AG08396 (cell line): ENCODE data around the gene ASGR2.
"Not testable (repeated sequence)": the region's sequence is repeated elsewhere in the genome, so short reads cannot be mapped to it uniquely, and the experiment has no call there.

Source experiments
- DNase-seq: peaks from one replicate; pipeline ENCODE4 v3.0.0; 2012; ENCODE audit warnings: low spot score, mixed read lengths

ASGR2 gene

DNA sequence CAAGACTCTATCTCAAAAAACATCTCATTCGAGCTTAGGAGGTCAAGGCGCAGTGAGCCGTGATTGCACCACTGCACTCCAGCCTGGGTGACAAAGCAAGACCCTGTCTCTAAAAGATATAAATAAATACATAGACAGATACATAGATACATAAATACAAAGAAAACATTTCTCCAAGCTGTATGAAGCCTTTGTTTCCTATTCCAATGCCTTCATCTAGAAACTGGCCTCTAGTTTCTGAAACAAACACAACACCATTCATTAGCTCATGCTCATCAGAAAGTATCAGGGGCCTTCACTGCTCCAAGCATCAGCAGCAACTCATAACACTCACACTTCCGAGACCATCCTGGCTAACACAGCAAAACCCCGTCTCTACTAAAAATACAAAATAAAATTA lies 10.3 kb upstream of the ASGR2 start:
- DNase-seq: no peak

DNA sequence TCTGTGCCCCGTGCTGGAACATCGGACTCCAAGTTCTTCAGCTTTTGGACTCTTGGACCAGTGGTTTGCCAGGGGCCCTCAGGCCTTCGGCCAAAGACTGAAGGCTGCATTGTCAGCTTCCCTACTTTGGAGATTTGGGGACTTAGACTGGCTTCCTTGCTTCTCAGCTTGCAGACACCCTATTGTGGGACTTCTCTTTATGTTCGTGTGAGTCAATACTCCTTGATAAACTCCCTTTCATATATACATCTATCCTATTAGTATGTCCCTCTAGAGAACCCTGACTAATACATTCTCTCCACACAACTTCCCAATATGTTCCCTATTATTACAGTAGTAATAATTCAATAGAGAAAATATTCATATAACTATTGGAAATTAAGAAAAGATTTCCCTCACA lies 9.2 kb upstream of the ASGR2 start:
- no peak for DNase-seq

DNA sequence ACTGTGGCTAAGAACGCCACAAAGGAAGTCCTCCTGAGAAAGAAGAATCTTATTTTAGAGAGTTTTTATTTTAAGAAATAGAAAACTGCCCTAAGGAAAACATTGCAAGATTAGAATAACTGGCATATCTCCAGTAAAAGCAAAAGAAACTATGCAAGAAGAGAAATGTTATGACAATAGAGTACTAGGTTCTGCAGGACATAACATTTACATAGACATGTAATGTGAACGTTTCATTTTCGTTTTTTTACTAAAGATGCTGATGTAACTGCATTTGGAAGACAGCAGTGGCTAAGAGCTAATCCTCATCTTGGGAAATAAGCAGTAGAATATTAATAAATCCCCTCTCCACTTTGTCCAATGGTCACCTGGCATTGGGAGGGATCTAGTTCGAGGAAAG lies 7.8 kb upstream of the ASGR2 start:
- no peak for DNase-seq

DNA sequence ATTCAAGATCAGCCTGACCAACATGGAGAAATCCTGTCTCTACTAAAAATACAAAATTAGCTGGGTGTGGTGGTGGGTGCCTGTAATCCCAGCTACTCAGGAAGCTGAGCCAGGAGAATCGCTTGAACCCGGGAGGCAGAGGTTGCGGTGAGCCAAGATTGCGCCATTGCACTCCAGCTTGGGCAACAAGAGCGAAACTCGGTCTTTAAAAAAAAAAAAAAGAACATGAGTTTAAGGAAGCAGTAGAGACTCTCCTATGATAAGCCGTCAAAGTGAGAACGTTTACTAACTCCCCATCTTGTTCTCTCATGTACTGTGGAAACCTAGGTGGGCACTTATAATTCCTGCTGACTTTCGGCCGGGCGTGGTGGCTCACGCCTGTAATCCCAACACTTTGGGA lies 6.0 kb upstream of the ASGR2 start:
- DNase-seq: not testable (repeated sequence)

GRCh38 chr17:7120123-7120522 lies 5.5 kb upstream of the ASGR2 start:
- DNase-seq: no peak

DNA sequence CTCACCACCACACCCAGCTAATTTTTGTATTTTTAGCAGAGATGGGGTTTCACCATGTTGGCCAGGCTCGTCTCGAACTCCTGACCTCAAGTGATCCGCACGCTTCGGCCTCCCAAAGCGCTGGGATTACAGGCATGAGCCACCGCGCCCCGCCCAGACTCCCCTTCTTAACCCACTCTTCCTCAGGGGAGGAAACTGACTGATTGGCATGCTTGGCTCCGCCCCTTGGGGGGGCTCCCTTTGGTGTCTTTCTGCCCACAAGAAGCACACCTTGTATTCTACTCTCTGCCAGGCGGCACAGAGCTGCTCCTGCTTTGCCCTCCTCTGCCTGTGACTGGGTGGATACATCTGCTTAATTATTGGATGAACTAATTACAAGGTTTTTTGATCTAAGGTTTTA lies 4.7 kb upstream of the ASGR2 start:
- DNase-seq: no peak

- no peak for DNase-seq
These were observed 423 bp upstream of the ASGR2 start for GRCh38 chr17:7114875-7115614.

GRCh38 chr17:7113273-7114071 lies 1.1 kb downstream of the ASGR2 start:
- DNase-seq: no peak

GRCh38 chr17:7112510-7113108 lies 2.0 kb downstream of the ASGR2 start:
- no peak for DNase-seq

- no peak for DNase-seq
These were observed 2.7 kb downstream of the ASGR2 start for GRCh38 chr17:7111784-7112509.

DNA sequence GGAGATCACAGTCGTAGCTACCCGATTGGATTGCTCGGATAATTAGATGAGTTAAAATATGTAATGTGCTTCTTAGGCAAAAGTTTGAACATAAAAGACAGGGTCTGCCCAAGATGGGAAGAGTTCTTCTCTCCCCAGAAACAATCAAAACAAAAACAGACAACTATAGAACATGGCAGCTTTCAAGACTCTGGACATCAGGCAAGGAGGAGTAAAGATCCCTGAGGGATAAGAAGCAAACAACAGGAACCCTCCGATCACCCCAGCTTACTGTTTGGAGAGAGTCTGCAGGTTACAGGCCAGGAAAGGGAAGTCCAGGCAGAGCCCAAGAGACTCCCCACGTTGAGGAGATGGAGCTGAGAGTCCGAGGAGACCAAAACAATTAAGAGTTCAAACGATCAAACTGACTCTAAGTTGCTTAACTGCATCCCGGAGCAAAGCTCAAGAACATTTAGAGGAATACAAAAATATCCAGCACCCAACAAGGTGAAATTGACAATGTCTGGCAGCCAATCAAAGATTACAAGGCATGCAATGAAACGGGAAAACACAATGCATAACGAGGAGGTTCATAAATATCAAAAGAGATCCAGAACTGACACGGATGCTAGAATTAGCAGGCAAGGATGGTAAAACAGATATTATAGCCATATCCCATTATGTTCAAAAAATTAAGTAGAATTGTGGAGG lies 3.9 kb downstream of the ASGR2 start:
- no peak for DNase-seq

- no peak for DNase-seq
These were observed 4.9 kb downstream of the ASGR2 start for GRCh38 chr17:7109461-7110322.

GRCh38 chr17:7108981-7109380 lies 5.6 kb downstream of the ASGR2 start:
- DNase-seq: no peak

GRCh38 chr17:7108560-7108925 lies 6.1 kb downstream of the ASGR2 start:
- DNase-seq: no peak

GRCh38 chr17:7107795-7108559 lies 6.6 kb downstream of the ASGR2 start:
- DNase-seq: no peak

DNA sequence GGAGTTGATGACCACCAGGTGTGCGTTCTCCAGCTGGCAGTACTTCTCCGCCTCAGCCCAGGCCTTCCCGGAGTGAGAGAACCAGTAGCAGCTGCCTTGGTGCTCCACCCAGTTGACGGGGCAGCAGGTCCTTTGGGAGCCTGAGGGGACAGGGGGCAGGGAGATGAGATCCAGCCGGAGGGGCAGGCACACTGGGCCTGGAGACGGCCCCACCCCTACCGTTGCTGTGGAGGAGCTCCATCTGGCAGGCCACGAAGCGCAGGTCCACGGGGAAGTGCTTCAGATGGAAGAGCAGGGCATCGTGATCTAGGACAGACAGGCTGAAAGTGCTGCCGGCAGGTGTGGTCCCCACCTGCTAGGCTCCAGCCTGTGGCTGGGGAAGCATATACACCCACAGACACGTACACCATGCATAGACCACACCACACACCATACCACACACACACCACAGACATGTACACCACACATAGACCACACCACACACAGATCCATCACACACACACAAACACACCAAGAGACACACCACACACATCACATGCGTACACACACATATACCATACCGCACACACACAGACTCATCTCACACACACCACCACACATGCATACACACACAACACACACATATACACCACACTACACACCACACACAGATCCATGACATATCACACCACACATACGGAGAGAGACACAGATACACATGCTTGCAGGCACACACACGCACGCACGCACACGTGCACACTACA lies 7.4 kb downstream of the ASGR2 start:
- no peak for DNase-seq

- DNase-seq: no peak
These were observed 12.2 kb downstream of the ASGR2 start for GRCh38 chr17:7102421-7102820.

- no peak for DNase-seq
These were observed 13.1 kb downstream of the ASGR2 start for GRCh38 chr17:7101531-7101930.

DNA sequence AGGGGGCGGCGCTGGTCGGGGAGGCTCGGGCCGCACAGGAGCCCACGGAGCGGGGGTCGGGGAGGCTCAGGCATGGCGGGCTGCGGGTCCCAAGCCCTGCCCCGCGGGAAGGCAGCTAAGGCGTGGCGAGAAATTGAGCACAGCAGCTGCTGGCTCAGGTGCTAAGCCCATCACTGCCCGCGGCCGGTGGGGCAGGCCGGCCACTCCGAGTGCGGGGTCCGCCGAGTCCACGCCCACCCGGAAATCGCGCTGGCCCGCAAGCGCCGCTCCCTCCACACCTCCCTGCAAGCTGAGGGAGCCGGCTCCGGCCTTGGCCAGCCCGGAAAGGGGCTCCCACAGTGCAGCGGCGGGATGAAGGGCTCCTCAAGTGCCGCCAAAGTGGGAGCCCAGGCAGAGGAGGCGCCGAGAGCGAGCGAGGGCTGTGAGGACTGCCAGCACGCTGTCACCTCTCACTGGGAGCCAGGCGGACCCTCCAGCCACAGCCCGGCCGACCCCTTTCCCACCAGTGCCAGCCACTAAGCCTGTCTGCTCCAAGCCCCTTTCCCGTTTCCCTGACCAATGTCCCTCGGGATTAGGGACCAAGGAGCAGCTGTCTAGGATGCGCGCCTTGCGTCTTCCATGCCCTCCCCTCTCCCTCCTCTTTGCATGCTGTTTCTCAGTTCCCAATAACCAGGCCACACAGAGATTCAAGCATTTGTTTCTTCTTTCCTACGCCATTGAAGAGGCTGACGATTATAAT lies 13.8 kb downstream of the ASGR2 start:
- DNase-seq: not testable (repeated sequence)
